GM12801 (cell line): ENCODE results near the gene GSTA3.

Source experiments
- CTCF ChIP-seq: IDR thresholded peaks from one replicate; pipeline ENCODE4 v1.5.1; 2011; ENCODE audit warnings: control low read depth; ENCODE audit not compliant: insufficient read length; ENCODE audit errors: extremely low read depth

GSTA3 gene

GRCh38 chr6:52909531-52909930 lies at the start of gene GSTA3:
TSS of gene GSTA3 (minus strand) at chr6:52909698. CDS start at chr6:52905834, 3,864 bp downstream.
- TF ChIP-seq CTCF: no peak

- no peak for TF ChIP-seq CTCF
Measured at GRCh38 chr6:52958546-52959255, 49.2 kb upstream of the GSTA3 start.

- TF ChIP-seq CTCF: no peak
Measured at GRCh38 chr6:52955871-52956270, 46.4 kb upstream of the GSTA3 start.

- no peak for TF ChIP-seq CTCF
Measured at GRCh38 chr6:52953911-52954839, 44.7 kb upstream of the GSTA3 start.

- no peak for TF ChIP-seq CTCF
Measured at GRCh38 chr6:52946306-52946705, 36.8 kb upstream of the GSTA3 start.

- TF ChIP-seq CTCF: no peak
Measured at GRCh38 chr6:52942221-52942620, 32.7 kb upstream of the GSTA3 start.

GRCh38 chr6:52937908-52938307 lies 28.4 kb upstream of the GSTA3 start:
- no peak for TF ChIP-seq CTCF
